ENCODE measurements around the gene NOC2L. TPM values are rescaled to one million over a fixed set of nuclear protein-coding genes. Genes with fewer than 3 reads are reported as not detected.

Gene NOC2L
- total RNA-seq, 1 experiment from 2014 or later = 98.5 TPM

- no peak for DNase-seq (ENCODE audit: extremely low read depth, low read depth)
Measured at GRCh38 chr1:934991-935750, 23.9 kb downstream of the NOC2L start.

GRCh38 chr1:933603-933940, 25.5 kb downstream of the NOC2L start:
- DNase-seq (ENCODE audit: extremely low read depth, low read depth) = no peak

GRCh38 chr1:932776-933602, 26.1 kb downstream of the NOC2L start:
- no peak for DNase-seq (ENCODE audit: extremely low read depth, low read depth)

GRCh38 chr1:932173-932510, 26.9 kb downstream of the NOC2L start:
- DNase-seq (ENCODE audit: extremely low read depth, low read depth) = no peak

- no peak for DNase-seq (ENCODE audit: extremely low read depth, low read depth)
Measured at GRCh38 chr1:931380-932172, 27.5 kb downstream of the NOC2L start.

GRCh38 chr1:930633-931138, 28.4 kb downstream of the NOC2L start:
- DNase-seq (ENCODE audit: extremely low read depth, low read depth) = no peak

- no peak for DNase-seq (ENCODE audit: extremely low read depth, low read depth)
Measured at GRCh38 chr1:929712-930632, 29.1 kb downstream of the NOC2L start.

GRCh38 chr1:928825-929661, 30.0 kb downstream of the NOC2L start:
- DNase-seq (ENCODE audit: extremely low read depth, low read depth) = no peak

- no peak for DNase-seq (ENCODE audit: extremely low read depth, low read depth)
Measured at GRCh38 chr1:927748-928147, 31.3 kb downstream of the NOC2L start.

- DNase-seq (ENCODE audit: extremely low read depth, low read depth) = no peak
Measured at GRCh38 chr1:927234-927633, 31.8 kb downstream of the NOC2L start.

GRCh38 chr1:925561-926421, 33.3 kb downstream of the NOC2L start:
- DNase-seq (ENCODE audit: extremely low read depth, low read depth) = no peak

GRCh38 chr1:924656-925560, 34.1 kb downstream of the NOC2L start:
- DNase-seq (ENCODE audit: extremely low read depth, low read depth) = no peak

GRCh38 chr1:923991-924655, 34.9 kb downstream of the NOC2L start:
- no peak for DNase-seq (ENCODE audit: extremely low read depth, low read depth)

GRCh38 chr1:923131-923990, 35.7 kb downstream of the NOC2L start, which contains the start of gene SAMD11:
Gene SAMD11, plus strand, starts transcription at chr1:923923. Its CDS starts 509 bp downstream, at chr1:924432.
- DNase-seq (ENCODE audit: extremely low read depth, low read depth) = peak; percentile 48

GRCh38 chr1:921011-921837, 37.8 kb downstream of the NOC2L start:
- peak; percentile 46 for DNase-seq (ENCODE audit: extremely low read depth, low read depth)

Data from NCI-H460 (cell line).